22Rv1 (cell line): ENCODE results near the gene INPP5D.
"Not testable (repeated sequence)": the region's sequence is repeated elsewhere in the genome, so short reads cannot be mapped to it uniquely, and the experiment has no call there.

Experiments used
- H3K27ac ChIP-seq: fragments of 450-650 bp; 2 replicates; pipeline ENCODE4 v1.5.1; 2017
- ZFX ChIP-seq: fragments of 450-650 bp; IDR thresholded peaks from 2 replicates; pipeline ENCODE4 v1.6.1; 2017; ENCODE audit warnings: antibody characterized with exemption, borderline replicate concordance
- TF ChIP-seq, protein P1 (sequence below): fragments of 450-650 bp; IDR thresholded peaks from 2 replicates; pipeline ENCODE4 v1.5.1; 2017; ENCODE audit warnings: mild to moderate bottlenecking

Gene INPP5D

DNA sequence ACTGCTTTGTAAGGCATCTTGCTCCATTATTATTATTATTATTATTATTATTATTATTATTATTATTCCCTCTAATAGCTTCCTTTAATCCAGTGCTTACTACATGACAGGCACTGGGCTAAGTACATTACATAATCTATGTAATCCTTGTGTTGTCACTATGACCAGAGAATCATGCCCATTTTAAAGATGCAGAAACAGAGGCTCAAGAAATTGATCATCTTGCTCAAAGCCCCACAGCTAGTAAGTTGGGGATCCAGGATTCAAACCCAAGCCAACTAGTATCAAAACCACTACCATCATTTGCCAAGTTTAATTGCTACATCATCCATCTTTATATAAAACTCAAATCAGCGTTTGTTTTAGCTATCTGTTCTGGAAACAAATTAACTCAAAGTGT, 46.5 kb upstream of the INPP5D start:
- no peak overlapping the region for H3K27ac ChIP-seq
- TF ChIP-seq, protein P1, sequence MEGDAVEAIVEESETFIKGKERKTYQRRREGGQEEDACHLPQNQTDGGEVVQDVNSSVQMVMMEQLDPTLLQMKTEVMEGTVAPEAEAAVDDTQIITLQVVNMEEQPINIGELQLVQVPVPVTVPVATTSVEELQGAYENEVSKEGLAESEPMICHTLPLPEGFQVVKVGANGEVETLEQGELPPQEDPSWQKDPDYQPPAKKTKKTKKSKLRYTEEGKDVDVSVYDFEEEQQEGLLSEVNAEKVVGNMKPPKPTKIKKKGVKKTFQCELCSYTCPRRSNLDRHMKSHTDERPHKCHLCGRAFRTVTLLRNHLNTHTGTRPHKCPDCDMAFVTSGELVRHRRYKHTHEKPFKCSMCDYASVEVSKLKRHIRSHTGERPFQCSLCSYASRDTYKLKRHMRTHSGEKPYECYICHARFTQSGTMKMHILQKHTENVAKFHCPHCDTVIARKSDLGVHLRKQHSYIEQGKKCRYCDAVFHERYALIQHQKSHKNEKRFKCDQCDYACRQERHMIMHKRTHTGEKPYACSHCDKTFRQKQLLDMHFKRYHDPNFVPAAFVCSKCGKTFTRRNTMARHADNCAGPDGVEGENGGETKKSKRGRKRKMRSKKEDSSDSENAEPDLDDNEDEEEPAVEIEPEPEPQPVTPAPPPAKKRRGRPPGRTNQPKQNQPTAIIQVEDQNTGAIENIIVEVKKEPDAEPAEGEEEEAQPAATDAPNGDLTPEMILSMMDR = no peak
- no peak for TF ChIP-seq ZFX

DNA sequence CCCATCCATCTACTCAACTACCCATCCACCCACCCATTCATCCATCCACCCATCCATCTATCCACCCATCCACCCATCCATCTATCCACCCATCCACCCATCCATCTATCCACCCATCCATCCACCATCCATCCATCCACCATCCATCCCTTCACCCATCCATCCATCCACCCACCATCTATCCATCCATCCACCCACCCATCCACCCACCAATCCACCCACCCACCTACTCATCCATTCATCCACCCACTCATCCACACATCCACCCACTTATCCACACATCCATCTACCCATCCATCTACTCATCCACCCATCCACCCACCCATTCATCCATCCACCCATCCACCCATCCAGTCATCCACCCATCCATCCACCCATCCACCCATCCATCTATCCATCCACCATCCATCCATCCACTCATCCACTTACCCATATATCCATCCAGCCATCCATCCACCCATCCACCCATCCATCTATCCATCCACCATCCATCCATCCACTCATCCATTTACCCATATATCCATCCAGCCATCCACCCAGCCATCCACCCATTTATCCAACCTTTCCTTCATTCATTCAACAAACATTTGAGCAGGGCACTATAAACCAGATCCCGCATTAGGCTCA, 45.0 kb upstream of the INPP5D start:
- no peak overlapping the region for H3K27ac ChIP-seq
- TF ChIP-seq, protein P1 = no peak
- TF ChIP-seq ZFX = no peak

DNA sequence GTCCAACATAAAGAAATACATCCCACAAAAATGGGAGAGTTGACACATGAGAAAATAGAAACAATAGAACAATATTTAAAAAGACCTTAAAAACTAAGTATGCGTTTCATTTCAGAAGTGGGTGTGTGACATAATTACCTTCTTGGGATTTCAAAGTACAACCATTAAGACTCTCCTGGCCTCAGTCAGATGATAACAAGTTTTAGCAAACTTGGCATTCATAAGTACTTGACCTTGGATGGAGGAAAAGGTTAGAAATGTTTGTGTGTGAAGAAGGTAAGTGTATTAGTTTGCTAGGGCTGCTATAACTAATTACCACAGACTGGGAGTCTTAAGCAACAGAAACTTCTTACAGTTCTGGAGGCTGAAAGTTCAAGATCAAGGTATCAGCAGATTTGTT, 42.2 kb upstream of the INPP5D start:
- H3K27ac ChIP-seq = no peak overlapping the region
- no peak for TF ChIP-seq ZFX
- TF ChIP-seq, protein P1 = no peak

DNA sequence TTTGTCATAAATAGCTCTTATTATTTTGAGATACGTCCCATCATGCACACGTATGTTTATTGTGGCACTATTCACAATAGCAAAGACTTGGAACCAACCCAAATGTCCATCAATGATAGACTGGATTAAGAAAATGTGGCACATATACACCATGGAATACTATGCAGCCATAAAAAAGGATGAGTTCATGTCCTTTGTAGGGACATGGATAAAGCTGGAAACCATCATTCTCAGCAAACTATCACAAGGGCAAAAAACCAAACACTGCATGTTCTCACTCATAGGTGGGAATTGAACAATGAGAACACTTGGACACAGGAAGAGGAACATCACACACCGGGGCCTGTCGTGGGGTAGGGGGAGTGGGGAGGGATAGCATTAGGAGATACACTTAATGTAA, 40.5 kb upstream of the INPP5D start:
- not testable (repeated sequence) for H3K27ac ChIP-seq

DNA sequence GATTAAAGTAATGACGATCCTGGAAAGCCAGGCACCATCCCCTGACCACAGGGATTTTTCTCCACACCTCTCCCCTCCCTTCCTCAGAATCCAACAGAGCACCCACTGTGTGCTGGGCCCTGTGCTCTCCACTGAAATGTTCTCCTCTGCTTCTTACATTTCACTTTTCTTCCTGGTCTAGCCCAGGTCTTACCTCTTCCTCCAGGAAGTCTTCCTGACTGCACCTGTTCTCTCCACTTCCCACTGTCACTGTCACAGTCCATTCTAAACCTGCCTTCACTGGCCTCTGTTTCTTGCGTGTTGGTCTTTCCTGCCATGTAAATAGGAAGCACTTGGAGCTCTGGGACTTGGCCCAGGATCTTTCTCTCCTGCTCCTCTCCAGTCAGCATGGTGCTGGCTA, 39.7 kb upstream of the INPP5D start:
- no peak overlapping the region for H3K27ac ChIP-seq
- TF ChIP-seq, protein P1 = no peak
- no peak for TF ChIP-seq ZFX

DNA sequence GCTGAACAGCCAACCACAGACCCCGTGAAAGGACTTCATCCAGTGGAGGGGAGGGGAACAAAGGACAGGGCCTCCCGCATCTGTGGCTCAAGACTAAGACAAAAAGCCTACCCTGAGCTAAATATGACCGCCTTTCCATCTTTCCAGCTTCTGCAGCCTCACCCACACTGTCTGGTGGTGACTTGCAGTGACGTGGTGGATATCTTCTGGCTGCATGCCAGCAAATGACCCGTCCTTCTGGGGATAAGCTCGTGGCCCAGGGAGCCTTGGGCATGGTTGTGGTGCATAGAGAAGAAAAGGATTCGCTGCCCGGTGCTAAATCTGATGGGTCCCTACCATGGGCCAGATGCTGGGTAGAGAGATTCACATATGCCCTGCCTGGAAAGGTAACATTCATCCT, 38.4 kb upstream of the INPP5D start:
- no peak overlapping the region for H3K27ac ChIP-seq
- TF ChIP-seq, protein P1 = no peak
- TF ChIP-seq ZFX = no peak

DNA sequence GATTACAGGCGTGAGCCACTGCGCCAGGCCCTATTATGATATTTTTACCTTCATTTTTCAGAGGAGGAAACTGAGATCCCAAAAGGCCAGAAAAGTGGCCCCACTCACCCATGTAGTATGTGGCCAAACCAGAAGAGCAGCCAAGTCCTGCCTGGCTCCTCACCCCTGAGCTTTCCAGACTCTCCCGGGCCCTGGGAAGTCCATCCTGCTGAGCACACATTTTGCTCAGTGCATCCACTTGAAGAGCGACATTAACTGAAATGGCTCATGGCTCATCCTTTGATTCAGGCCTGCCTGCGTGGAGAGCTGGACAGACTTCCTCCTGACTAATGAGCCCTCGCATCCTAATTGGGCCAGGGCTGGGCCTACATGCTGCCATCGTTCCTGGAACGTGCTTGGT, 37.6 kb upstream of the INPP5D start:
- H3K27ac ChIP-seq = no peak overlapping the region
- TF ChIP-seq ZFX = no peak
- TF ChIP-seq, protein P1 = no peak
